GM21723 (cell line): ENCODE data around the gene CX3CR1.

Source experiments
- ATAC-seq: cut with Tn5 transposase; IDR thresholded peaks from one replicate; pipeline ENCODE4 v1.9.1; 2021; ENCODE audit warnings: mild to moderate bottlenecking, moderate library complexity; ENCODE audit not compliant: unreplicated experiment

CX3CR1 gene

GRCh38 chr3:39294446-39295183 lies 14.8 kb upstream of the CX3CR1 start:
- no peak for ATAC-seq

GRCh38 chr3:39292961-39293360 lies 13.1 kb upstream of the CX3CR1 start:
- no peak for ATAC-seq

GRCh38 chr3:39291903-39292329 lies 12.1 kb upstream of the CX3CR1 start:
- no peak for ATAC-seq

- ATAC-seq: no peak
Observed at GRCh38 chr3:39290255-39290654, 10.4 kb upstream of the CX3CR1 start.

GRCh38 chr3:39289107-39289506 lies 9.3 kb upstream of the CX3CR1 start:
- no peak for ATAC-seq

- peak; percentile 97 for ATAC-seq
Observed at GRCh38 chr3:39288300-39288808, 8.5 kb upstream of the CX3CR1 start.

- no peak for ATAC-seq
Observed at GRCh38 chr3:39287216-39288164, 7.7 kb upstream of the CX3CR1 start.

GRCh38 chr3:39286771-39287170 lies 6.9 kb upstream of the CX3CR1 start:
- no peak for ATAC-seq

- no peak for ATAC-seq
Observed at GRCh38 chr3:39285332-39285731, 5.5 kb upstream of the CX3CR1 start.

- ATAC-seq: no peak
Observed at GRCh38 chr3:39284457-39284881, 4.6 kb upstream of the CX3CR1 start.

- ATAC-seq: no peak
Observed at GRCh38 chr3:39282057-39282456, 2.2 kb upstream of the CX3CR1 start.

- ATAC-seq: no peak
Observed at GRCh38 chr3:39281533-39281932, 1.7 kb upstream of the CX3CR1 start.

- ATAC-seq: no peak
Observed at GRCh38 chr3:39280571-39280970, 735 bp upstream of the CX3CR1 start.

GRCh38 chr3:39278616-39278935 lies 1.3 kb downstream of the CX3CR1 start:
- no peak for ATAC-seq

- no peak for ATAC-seq
Observed at GRCh38 chr3:39277893-39278615, 1.8 kb downstream of the CX3CR1 start.

- ATAC-seq: no peak
Observed at GRCh38 chr3:39276746-39277145, 3.1 kb downstream of the CX3CR1 start.

- no peak for ATAC-seq
Observed at GRCh38 chr3:39275963-39276593, 3.8 kb downstream of the CX3CR1 start.

- no peak for ATAC-seq
Observed at GRCh38 chr3:39275052-39275451, 4.8 kb downstream of the CX3CR1 start.

- no peak for ATAC-seq
Observed at GRCh38 chr3:39273119-39273518, 6.7 kb downstream of the CX3CR1 start.

- no peak for ATAC-seq
Observed at GRCh38 chr3:39272191-39272590, 7.6 kb downstream of the CX3CR1 start.
